ENCODE measurements around the gene UFSP1. TPM values are rescaled to one million over a fixed set of nuclear protein-coding genes. Genes with fewer than 3 reads are reported as not detected.
"Not testable (repeated sequence)": the region's sequence is repeated elsewhere in the genome, so short reads cannot be mapped to it uniquely, and the experiment has no call there.

Gene UFSP1
- total and polyA plus RNA-seq, 4 donors = 1.4 to 4.2 (median 2.5) TPM

DNA sequence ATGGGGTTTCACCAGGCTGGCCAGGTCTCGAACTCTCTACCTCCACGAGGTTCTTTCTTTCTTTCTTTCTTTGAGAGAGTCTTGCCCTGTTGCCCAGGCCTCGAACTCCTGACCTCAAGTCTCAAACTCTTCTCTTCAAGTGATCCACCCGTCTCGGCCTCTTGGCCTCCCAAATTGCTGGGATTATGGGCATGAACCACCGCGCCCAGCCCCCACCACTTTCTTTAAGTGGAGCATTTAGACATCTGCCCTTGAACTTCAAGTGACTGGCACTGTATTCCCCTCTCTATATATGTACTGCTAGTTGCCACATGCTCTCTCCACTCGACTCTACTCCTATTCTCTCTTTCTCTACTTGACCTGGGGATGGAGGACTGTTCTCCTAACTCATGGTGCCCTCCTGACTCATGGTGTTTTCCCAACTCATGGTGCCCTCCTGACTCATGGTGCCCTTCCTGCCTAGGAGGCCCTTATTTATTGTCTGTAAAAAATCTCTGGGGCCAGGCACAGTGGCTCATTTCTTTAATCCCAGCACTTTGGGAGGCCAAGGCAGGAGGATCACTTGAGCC is 25.4 kb upstream of the UFSP1 start:
- Histone ChIP-seq H3K4me1 (ENCODE audit: control insufficient read depth, insufficient read depth, low read length) (no peaks in the 10 kb centered on the region), H3K36me3 (ENCODE audit: control insufficient read depth, insufficient read depth, low read length) (no peaks in the 10 kb centered on the region), H3K9me3 (ENCODE audit: control insufficient read depth, insufficient read depth, low read length) (no peaks in the 10 kb centered on the region), H3K4me3 (ENCODE audit: low read depth, low read length) (no peak overlapping the region), H3K27me3 (ENCODE audit: control insufficient read depth, insufficient read depth, low read length) (no peaks in the 10 kb centered on the region), H3K27ac (ENCODE audit: low read depth, low read length) (no peak overlapping the region)
- no peak for DNase-seq (ENCODE audit: low read depth in 4 of 6, low spot score in 6 of 6)
- WGBS (ENCODE audit: insufficient coverage) = 77% methylated on average over 6 of the region's 8 CpGs

DNA sequence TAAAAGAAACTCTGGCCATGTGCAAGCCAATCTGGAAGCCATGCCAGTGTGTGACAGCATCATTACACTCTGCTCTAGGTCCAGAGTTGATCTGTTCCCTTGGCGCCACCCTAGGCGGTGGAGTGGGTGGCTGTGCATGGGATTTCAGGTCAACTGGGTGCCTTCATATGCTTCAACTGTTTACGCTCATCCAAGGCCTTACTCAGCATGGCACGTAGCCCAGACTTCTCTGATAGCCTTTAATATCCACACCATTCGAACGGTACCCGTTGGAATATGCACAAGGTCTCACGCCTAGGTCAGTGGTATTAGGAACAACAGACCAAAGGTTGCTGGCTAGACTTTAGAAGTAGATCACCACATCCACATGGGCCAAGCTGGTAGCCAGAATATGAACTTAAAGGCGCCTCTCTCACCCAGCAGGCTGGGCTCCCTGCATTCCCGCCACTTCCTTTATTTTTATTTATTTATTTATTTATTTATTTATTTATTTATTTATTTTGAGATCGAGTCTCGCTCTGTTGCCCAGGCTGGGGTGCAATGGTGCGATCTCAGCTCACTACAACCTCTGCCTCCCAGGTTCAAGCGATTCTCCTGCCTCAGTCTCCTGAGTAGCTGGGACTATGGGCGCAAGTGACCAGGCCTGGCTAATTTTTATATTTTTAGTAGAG is 24.8 kb upstream of the UFSP1 start:
- no peaks in the 10 kb centered on the region for H3K36me3 ChIP-seq (ENCODE audit: control insufficient read depth, insufficient read depth, low read length)
- H3K4me3 ChIP-seq (ENCODE audit: low read depth, low read length) = no peak overlapping the region
- no peaks in the 10 kb centered on the region for H3K4me1 ChIP-seq (ENCODE audit: control insufficient read depth, insufficient read depth, low read length)
- H3K27me3 ChIP-seq (ENCODE audit: control insufficient read depth, insufficient read depth, low read length) = no peaks in the 10 kb centered on the region
- WGBS (ENCODE audit: insufficient coverage) = 72% methylated on average over 7 of the region's 15 CpGs
- H3K27ac ChIP-seq (ENCODE audit: low read depth, low read length) = no peak overlapping the region
- H3K9me3 ChIP-seq (ENCODE audit: control insufficient read depth, insufficient read depth, low read length) = no peaks in the 10 kb centered on the region
- DNase-seq (ENCODE audit: low read depth in 4 of 6, low spot score in 6 of 6) = no peak

DNA sequence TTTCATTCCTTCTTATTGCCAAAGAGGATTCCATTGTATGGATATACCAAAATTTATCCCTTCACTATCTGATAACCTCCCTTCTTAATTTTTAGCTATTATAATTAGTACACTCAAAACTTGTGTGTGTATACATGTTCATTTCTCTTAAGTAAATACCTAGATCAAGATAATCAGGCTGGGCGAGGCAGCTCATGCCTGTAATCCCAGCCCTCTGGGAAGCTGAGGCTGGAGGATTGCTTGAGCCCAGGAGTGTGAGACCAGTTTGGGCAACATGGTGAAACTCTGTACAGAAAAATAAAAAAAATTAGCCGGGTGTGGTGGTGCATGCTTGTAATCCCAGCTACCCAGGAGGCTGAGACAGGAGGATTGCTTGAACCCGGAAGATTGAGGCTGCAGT is 22.0 kb upstream of the UFSP1 start:
- H3K4me1 ChIP-seq (ENCODE audit: control insufficient read depth, insufficient read depth, low read length) = no peaks in the 10 kb centered on the region
- no peaks in the 10 kb centered on the region for H3K27me3 ChIP-seq (ENCODE audit: control insufficient read depth, insufficient read depth, low read length)
- H3K27ac ChIP-seq (ENCODE audit: low read depth, low read length) = no peak overlapping the region
- H3K9me3 ChIP-seq (ENCODE audit: control insufficient read depth, insufficient read depth, low read length) = no peaks in the 10 kb centered on the region
- H3K36me3 ChIP-seq (ENCODE audit: control insufficient read depth, insufficient read depth, low read length) = no peaks in the 10 kb centered on the region
- WGBS (ENCODE audit: insufficient coverage) = 92% methylated on average over 2 of the region's 3 CpGs
- DNase-seq (ENCODE audit: low read depth in 4 of 6, low spot score in 6 of 6) = no peak
- no peak overlapping the region for H3K4me3 ChIP-seq (ENCODE audit: low read depth, low read length)

DNA sequence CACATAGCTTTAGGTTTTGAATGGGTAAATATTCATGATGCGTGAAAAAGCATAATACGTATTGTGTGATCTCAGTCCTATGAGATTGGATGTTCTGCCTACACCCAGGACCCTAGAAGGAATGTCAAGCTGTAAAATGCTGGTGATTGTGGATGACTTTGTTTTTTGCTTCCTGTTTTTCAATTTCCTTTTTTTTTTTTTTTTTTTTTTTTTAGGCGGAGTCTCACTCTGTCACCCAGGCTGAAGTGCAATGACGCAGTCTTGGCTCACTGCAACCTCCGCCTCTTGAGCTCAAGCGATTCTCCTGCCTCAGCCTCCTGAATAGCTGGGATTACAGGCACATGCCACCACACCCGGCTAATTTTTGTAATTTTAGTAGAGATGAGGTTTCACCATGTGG is 20.9 kb upstream of the UFSP1 start:
- not testable (repeated sequence) for H3K9me3 ChIP-seq (ENCODE audit: control insufficient read depth, insufficient read depth, low read length); H3K4me1 ChIP-seq (ENCODE audit: control insufficient read depth, insufficient read depth, low read length); DNase-seq (ENCODE audit: low read depth in 4 of 6, low spot score in 6 of 6); H3K27ac ChIP-seq (ENCODE audit: low read depth, low read length); H3K27me3 ChIP-seq (ENCODE audit: control insufficient read depth, insufficient read depth, low read length); H3K36me3 ChIP-seq (ENCODE audit: control insufficient read depth, insufficient read depth, low read length); H3K4me3 ChIP-seq (ENCODE audit: low read depth, low read length)
- WGBS (ENCODE audit: insufficient coverage) = 90% methylated on average over 2 of the region's 7 CpGs

DNA sequence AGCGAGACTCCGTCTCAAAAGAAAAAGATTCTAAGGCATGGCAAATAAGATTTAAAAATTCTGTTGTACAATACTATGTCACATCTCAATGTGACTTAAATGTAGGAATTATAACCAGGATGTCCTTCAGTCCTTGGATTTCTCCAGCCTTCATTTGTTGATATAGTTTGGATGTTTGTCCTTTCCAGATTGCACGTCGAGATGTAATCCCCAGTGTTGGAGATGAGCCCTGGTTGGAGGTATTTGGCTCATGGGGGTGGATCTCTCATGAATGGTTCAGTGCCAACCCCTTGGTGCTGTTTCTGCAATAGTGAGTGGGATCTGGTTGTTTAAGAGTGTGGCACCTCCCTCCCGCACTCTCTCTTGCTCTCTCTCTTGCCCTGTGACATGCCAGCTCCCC is 19.0 kb upstream of the UFSP1 start:
- Histone ChIP-seq H3K4me1 (ENCODE audit: control insufficient read depth, insufficient read depth, low read length) (no peaks in the 10 kb centered on the region), H3K27me3 (ENCODE audit: control insufficient read depth, insufficient read depth, low read length) (no peaks in the 10 kb centered on the region), H3K4me3 (ENCODE audit: low read depth, low read length) (no peak overlapping the region), H3K9me3 (ENCODE audit: control insufficient read depth, insufficient read depth, low read length) (no peaks in the 10 kb centered on the region), H3K27ac (ENCODE audit: low read depth, low read length) (no peak overlapping the region), H3K36me3 (ENCODE audit: control insufficient read depth, insufficient read depth, low read length) (no peaks in the 10 kb centered on the region)
- WGBS (ENCODE audit: insufficient coverage) = 95% methylated on average over 2 of the region's 5 CpGs
- no peak for DNase-seq (ENCODE audit: low read depth in 4 of 6, low spot score in 6 of 6)

DNA sequence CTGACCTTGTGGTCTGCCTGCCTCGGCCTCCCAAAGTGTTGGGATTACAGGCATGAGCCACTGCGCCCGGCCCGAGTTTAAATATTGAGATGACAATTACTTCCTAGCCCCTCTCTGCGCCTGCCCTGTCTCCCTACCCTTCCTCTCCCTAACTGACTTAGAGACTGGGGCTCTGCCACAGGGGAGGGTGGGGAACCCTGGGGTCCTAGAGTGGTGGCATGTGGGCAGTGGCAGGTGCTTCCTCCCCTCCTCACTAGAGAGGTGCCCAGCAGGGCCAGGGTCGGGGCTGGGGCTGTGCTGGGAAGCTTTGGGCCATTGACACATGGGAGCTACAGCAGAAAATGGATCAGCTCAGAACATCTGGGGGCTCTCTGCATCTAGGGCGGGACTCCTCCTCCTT is 13.1 kb upstream of the UFSP1 start:
- no peak for DNase-seq (ENCODE audit: low read depth in 4 of 6, low spot score in 6 of 6)
- WGBS (ENCODE audit: insufficient coverage) = 83% methylated on average over 1 of the region's 7 CpGs
- no peaks in the 10 kb centered on the region for H3K9me3 ChIP-seq (ENCODE audit: control insufficient read depth, insufficient read depth, low read length)
- H3K36me3 ChIP-seq (ENCODE audit: control insufficient read depth, insufficient read depth, low read length) = no peaks in the 10 kb centered on the region
- peaks cover 3% of the 10 kb centered on the region for H3K27me3 ChIP-seq (ENCODE audit: control insufficient read depth, insufficient read depth, low read length)
- no peak overlapping the region for H3K4me3 ChIP-seq (ENCODE audit: low read depth, low read length)
- no peak overlapping the region for H3K27ac ChIP-seq (ENCODE audit: low read depth, low read length)
- peaks cover under 1% of the 10 kb centered on the region for H3K4me1 ChIP-seq (ENCODE audit: control insufficient read depth, insufficient read depth, low read length)

- 90% methylated on average over 2 of the region's 5 CpGs for WGBS (ENCODE audit: insufficient coverage)
- DNase-seq (ENCODE audit: low read depth in 4 of 6, low spot score in 6 of 6) = no peak
- H3K9me3 ChIP-seq (ENCODE audit: control insufficient read depth, insufficient read depth, low read length) = no peaks in the 10 kb centered on the region
- peaks cover 9% of the 10 kb centered on the region for H3K27me3 ChIP-seq (ENCODE audit: control insufficient read depth, insufficient read depth, low read length)
- no peak overlapping the region for H3K4me3 ChIP-seq (ENCODE audit: low read depth, low read length)
- H3K36me3 ChIP-seq (ENCODE audit: control insufficient read depth, insufficient read depth, low read length) = no peaks in the 10 kb centered on the region
- H3K27ac ChIP-seq (ENCODE audit: low read depth, low read length) = no peak overlapping the region
- peaks cover 7% of the 10 kb centered on the region for H3K4me1 ChIP-seq (ENCODE audit: control insufficient read depth, insufficient read depth, low read length)
These were observed 12.4 kb upstream of the UFSP1 start for GRCh38 chr7:100901921-100902332.

GRCh38 chr7:100900978-100901377 is 11.5 kb upstream of the UFSP1 start:
- Histone ChIP-seq H3K4me1 (ENCODE audit: control insufficient read depth, insufficient read depth, low read length) (peaks cover 15% of the 10 kb centered on the region), H3K27ac (ENCODE audit: low read depth, low read length) (no peak overlapping the region), H3K4me3 (ENCODE audit: low read depth, low read length) (no peak overlapping the region), H3K27me3 (ENCODE audit: control insufficient read depth, insufficient read depth, low read length) (peaks cover 15% of the 10 kb centered on the region), H3K9me3 (ENCODE audit: control insufficient read depth, insufficient read depth, low read length) (no peaks in the 10 kb centered on the region), H3K36me3 (ENCODE audit: control insufficient read depth, insufficient read depth, low read length) (no peaks in the 10 kb centered on the region)
- DNase-seq (ENCODE audit: low read depth in 4 of 6, low spot score in 6 of 6) = no peak
- 86% methylated on average over 1 of the region's 2 CpGs for WGBS (ENCODE audit: insufficient coverage)

DNA sequence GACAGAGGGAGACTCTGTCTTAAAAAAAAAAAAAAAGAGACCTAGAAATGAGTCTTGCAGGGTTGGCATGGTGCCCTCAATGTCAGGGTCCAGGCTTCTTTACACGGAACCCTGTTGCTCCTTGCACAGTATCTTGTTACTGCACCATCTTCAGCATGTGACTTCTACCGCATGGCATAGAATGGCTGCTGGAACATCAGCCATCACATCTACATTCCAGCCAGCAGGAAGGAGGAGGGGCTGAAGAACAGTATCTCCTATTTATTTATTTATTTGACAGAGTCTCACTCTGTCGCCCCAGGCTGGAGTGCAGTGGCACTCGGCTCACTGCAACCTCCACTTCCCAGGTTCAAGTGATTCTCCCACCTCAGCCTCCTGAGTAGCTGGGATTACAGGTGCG is 9.9 kb upstream of the UFSP1 start:
- Histone ChIP-seq H3K4me3 (ENCODE audit: low read depth, low read length) (no peak overlapping the region), H3K27me3 (ENCODE audit: control insufficient read depth, insufficient read depth, low read length) (peaks cover 19% of the 10 kb centered on the region), H3K27ac (ENCODE audit: low read depth, low read length) (no peak overlapping the region), H3K4me1 (ENCODE audit: control insufficient read depth, insufficient read depth, low read length) (peaks cover 27% of the 10 kb centered on the region), H3K9me3 (ENCODE audit: control insufficient read depth, insufficient read depth, low read length) (no peaks in the 10 kb centered on the region), H3K36me3 (ENCODE audit: control insufficient read depth, insufficient read depth, low read length) (no peaks in the 10 kb centered on the region)
- DNase-seq (ENCODE audit: low read depth in 4 of 6, low spot score in 6 of 6) = no peak
- WGBS (ENCODE audit: insufficient coverage) = no CpG with 5 or more reads among the region's 5 CpGs

- Histone ChIP-seq H3K27ac (ENCODE audit: low read depth, low read length) (no peak overlapping the region), H3K4me1 (ENCODE audit: control insufficient read depth, insufficient read depth, low read length) (peaks cover 33% of the 10 kb centered on the region), H3K4me3 (ENCODE audit: low read depth, low read length) (no peak overlapping the region), H3K9me3 (ENCODE audit: control insufficient read depth, insufficient read depth, low read length) (no peaks in the 10 kb centered on the region), H3K27me3 (ENCODE audit: control insufficient read depth, insufficient read depth, low read length) (peaks cover 19% of the 10 kb centered on the region), H3K36me3 (ENCODE audit: control insufficient read depth, insufficient read depth, low read length) (peaks cover 12% of the 10 kb centered on the region)
- no peak for DNase-seq (ENCODE audit: low read depth in 4 of 6, low spot score in 6 of 6)
- 83% methylated on average over 10 of the region's 13 CpGs for WGBS (ENCODE audit: insufficient coverage)
These were observed 8.4 kb upstream of the UFSP1 start for GRCh38 chr7:100897772-100898454.
